ENCODE measurements around the gene ANKUB1. TPM values are rescaled to one million over a fixed set of nuclear protein-coding genes. Genes with fewer than 3 reads are reported as not detected.

ANKUB1 gene
- polyA plus RNA-seq, 3 donors = 0.03 TPM; not detected in 2

- WGBS, 3 donors = 87 to 92% (median 91%) methylated on average over 2 of the region's 2 CpGs
- H3K27ac ChIP-seq (ENCODE audit: low read depth, low read length) = no peak overlapping the region
Observed at GRCh38 chr3:149772861-149773260, 19.5 kb downstream of the ANKUB1 start.

GRCh38 chr3:149771652-149772271, 20.6 kb downstream of the ANKUB1 start:
- 45 to 60% (median 58%) methylated on average over 8 of the region's 8 CpGs for WGBS, 3 donors

GRCh38 chr3:149770246-149770645, 22.1 kb downstream of the ANKUB1 start:
- 77 to 80% (median 77%) methylated on average over 2 of the region's 2 CpGs for WGBS, 3 donors
- H3K27ac ChIP-seq (ENCODE audit: low read depth, low read length) = no peak overlapping the region

More at GRCh38 chr3:149771652-149772271, 20.6 kb downstream of the ANKUB1 start:
- H3K27ac ChIP-seq (ENCODE audit: low read depth, low read length) = no peak overlapping the region

GRCh38 chr3:149768704-149769103, 23.6 kb downstream of the ANKUB1 start:
- no peak overlapping the region for H3K27ac ChIP-seq (ENCODE audit: low read depth, low read length)
- WGBS, 3 donors = 93 to 94% (median 93%) methylated on average over 6 of the region's 6 CpGs

GRCh38 chr3:149767720-149768119, 24.6 kb downstream of the ANKUB1 start:
- H3K27ac ChIP-seq (ENCODE audit: low read depth, low read length) = no peak overlapping the region
- 84 to 92% (median 91%) methylated on average over 6 of the region's 6 CpGs for WGBS, 3 donors

- H3K27ac ChIP-seq (ENCODE audit: low read depth, low read length) = no peak overlapping the region
- WGBS, 3 donors = 22 to 66% (median 62%) methylated on average over 2 of the region's 2 CpGs
Observed at GRCh38 chr3:149765762-149766334, 26.5 kb downstream of the ANKUB1 start.

GRCh38 chr3:149764302-149764701, 28.1 kb downstream of the ANKUB1 start:
- 50 to 70% (median 69%) methylated on average over 1 of the region's 1 CpG for WGBS, 3 donors
- H3K27ac ChIP-seq (ENCODE audit: low read depth, low read length) = no peak overlapping the region

GRCh38 chr3:149763565-149764195, 28.7 kb downstream of the ANKUB1 start:
- WGBS, 3 donors = 55 to 86% (median 77%) methylated on average over 3 of the region's 3 CpGs
- no peak overlapping the region for H3K27ac ChIP-seq (ENCODE audit: low read depth, low read length)

- H3K27ac ChIP-seq (ENCODE audit: low read depth, low read length) = no peak overlapping the region
Observed at GRCh38 chr3:149753717-149754116, 38.6 kb downstream of the ANKUB1 start.

GRCh38 chr3:149752788-149753136, 39.6 kb downstream of the ANKUB1 start:
- no peak overlapping the region for H3K27ac ChIP-seq (ENCODE audit: low read depth, low read length)

- no peak within 1 kb of the TSS for H3K27ac ChIP-seq (ENCODE audit: low read depth, low read length)
- 0 to 1% (median 0%) methylated on average over 52 of the region's 52 CpGs for WGBS, 3 donors
Observed at GRCh38 chr3:149752051-149752787, 40.1 kb downstream of the ANKUB1 start, which contains the start of gene COMMD2. COMMD2 (minus strand) TSS chr3:149752489; CDS start chr3:149752444, 45 bp downstream.

GRCh38 chr3:149751551-149751950, 40.8 kb downstream of the ANKUB1 start:
- 5 to 10% (median 5%) methylated on average over 4 of the region's 4 CpGs for WGBS, 3 donors
- H3K27ac ChIP-seq (ENCODE audit: low read depth, low read length) = no peak overlapping the region

- 94 to 99% (median 97%) methylated on average over 3 of the region's 3 CpGs for WGBS, 3 donors
- no peak overlapping the region for H3K27ac ChIP-seq (ENCODE audit: low read depth, low read length)
Observed at GRCh38 chr3:149744606-149745005, 47.7 kb downstream of the ANKUB1 start.

GRCh38 chr3:149744151-149744550, 48.2 kb downstream of the ANKUB1 start:
- H3K27ac ChIP-seq (ENCODE audit: low read depth, low read length) = no peak overlapping the region

- 50 to 94% (median 88%) methylated on average over 2 of the region's 2 CpGs for WGBS, 3 donors
- H3K27ac ChIP-seq (ENCODE audit: low read depth, low read length) = no peak overlapping the region
Observed at GRCh38 chr3:149739396-149739795, 53.0 kb downstream of the ANKUB1 start.

GRCh38 chr3:149738876-149739275, 53.5 kb downstream of the ANKUB1 start:
- H3K27ac ChIP-seq (ENCODE audit: low read depth, low read length) = no peak overlapping the region
- WGBS, 3 donors = 82 to 88% (median 85%) methylated on average over 2 of the region's 2 CpGs

GRCh38 chr3:149736953-149737205, 55.5 kb downstream of the ANKUB1 start:
- H3K27ac ChIP-seq (ENCODE audit: low read depth, low read length) = no peak overlapping the region

- no peak overlapping the region for H3K27ac ChIP-seq (ENCODE audit: low read depth, low read length)
- 34 to 55% (median 52%) methylated on average over 2 of the region's 2 CpGs for WGBS, 3 donors
Observed at GRCh38 chr3:149736175-149736952, 56.0 kb downstream of the ANKUB1 start.

- no peak overlapping the region for H3K27ac ChIP-seq (ENCODE audit: low read depth, low read length)
- 86 to 93% (median 89%) methylated on average over 3 of the region's 3 CpGs for WGBS, 3 donors
Observed at GRCh38 chr3:149732234-149732633, 60.1 kb downstream of the ANKUB1 start.
